ENCODE measurements around the gene ALCAM. TPM values are rescaled to one million over a fixed set of nuclear protein-coding genes. Genes with fewer than 3 reads are reported as not detected.

The ALCAM gene
- total RNA-seq, 1 experiment from 2014 or later, result 32.3 TPM

- no peak for DNase-seq (ENCODE audit: low read depth, low spot score)
- intact Hi-C loops (cut with micrococcal nuclease; ENCODE audit: unreplicated experiment), result no loop called here
- Histone ChIP-seq H3K4me3 (ENCODE audit: low read depth in 2 of 2, low read length in 2 of 2) (no peak overlapping the region), H3K27me3 (ENCODE audit: control insufficient read depth, insufficient read depth, low read length) (no peaks in the 10 kb centered on the region), H3K27ac (ENCODE audit: low read length) (no peak overlapping the region), H3K4me1 (ENCODE audit: control insufficient read depth, insufficient read depth, low read length) (no peaks in the 10 kb centered on the region), H3K36me3 (ENCODE audit: control insufficient read depth, insufficient read depth, low read length) (no peaks in the 10 kb centered on the region), H3K9me3 (ENCODE audit: control insufficient read depth, insufficient read depth, low read depth, low read length) (no peaks in the 10 kb centered on the region)
- no peak for TF ChIP-seq POLR2AphosphoS5 (IDR thresholded peaks at IDR 0.05; ENCODE audit: low read depth, low read length)
- no peak for TF ChIP-seq TCF7L2 (IDR thresholded peaks at IDR 0.05; ENCODE audit: low read depth, low read length)
- TF ChIP-seq CTCF (IDR thresholded peaks at IDR 0.05), result no peak
- TF ChIP-seq, protein P1, sequence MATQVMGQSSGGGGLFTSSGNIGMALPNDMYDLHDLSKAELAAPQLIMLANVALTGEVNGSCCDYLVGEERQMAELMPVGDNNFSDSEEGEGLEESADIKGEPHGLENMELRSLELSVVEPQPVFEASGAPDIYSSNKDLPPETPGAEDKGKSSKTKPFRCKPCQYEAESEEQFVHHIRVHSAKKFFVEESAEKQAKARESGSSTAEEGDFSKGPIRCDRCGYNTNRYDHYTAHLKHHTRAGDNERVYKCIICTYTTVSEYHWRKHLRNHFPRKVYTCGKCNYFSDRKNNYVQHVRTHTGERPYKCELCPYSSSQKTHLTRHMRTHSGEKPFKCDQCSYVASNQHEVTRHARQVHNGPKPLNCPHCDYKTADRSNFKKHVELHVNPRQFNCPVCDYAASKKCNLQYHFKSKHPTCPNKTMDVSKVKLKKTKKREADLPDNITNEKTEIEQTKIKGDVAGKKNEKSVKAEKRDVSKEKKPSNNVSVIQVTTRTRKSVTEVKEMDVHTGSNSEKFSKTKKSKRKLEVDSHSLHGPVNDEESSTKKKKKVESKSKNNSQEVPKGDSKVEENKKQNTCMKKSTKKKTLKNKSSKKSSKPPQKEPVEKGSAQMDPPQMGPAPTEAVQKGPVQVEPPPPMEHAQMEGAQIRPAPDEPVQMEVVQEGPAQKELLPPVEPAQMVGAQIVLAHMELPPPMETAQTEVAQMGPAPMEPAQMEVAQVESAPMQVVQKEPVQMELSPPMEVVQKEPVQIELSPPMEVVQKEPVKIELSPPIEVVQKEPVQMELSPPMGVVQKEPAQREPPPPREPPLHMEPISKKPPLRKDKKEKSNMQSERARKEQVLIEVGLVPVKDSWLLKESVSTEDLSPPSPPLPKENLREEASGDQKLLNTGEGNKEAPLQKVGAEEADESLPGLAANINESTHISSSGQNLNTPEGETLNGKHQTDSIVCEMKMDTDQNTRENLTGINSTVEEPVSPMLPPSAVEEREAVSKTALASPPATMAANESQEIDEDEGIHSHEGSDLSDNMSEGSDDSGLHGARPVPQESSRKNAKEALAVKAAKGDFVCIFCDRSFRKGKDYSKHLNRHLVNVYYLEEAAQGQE (IDR thresholded peaks at IDR 0.05; ENCODE audit: insufficient read depth in 1 of 2, low read depth in 2 of 2, low read length in 1 of 2), result no peak
- no peak for TF ChIP-seq SIN3A (IDR thresholded peaks at IDR 0.05; ENCODE audit: borderline replicate concordance, insufficient read depth, low read depth, low read length)
- no peak for ATAC-seq
- ChIA-PET POLR2A (no interaction called here), CTCF (no interaction called here)
- in situ Hi-C loops (cut with HindIII; ENCODE audit: low pct_unique_long_range_greater_than_20kb, low sequenced_read_pairs), result no loop called here
- BruUV-seq (replicated peaks), result no TSS peak
Measured at GRCh38 chr3:105504440-105504951, 137.8 kb downstream of the ALCAM start.

- no peaks in the 10 kb centered on the region for H3K9me3 ChIP-seq (ENCODE audit: control insufficient read depth, insufficient read depth, low read depth, low read length)
- ATAC-seq (no peak), DNase-seq (ENCODE audit: low read depth, low spot score) (no peak)
- POLR2A ChIA-PET, result no interaction called here
- CTCF ChIA-PET, result no interaction called here
- intact Hi-C loops (cut with micrococcal nuclease; ENCODE audit: unreplicated experiment) (no loop called here), in situ Hi-C loops (cut with HindIII; ENCODE audit: low pct_unique_long_range_greater_than_20kb, low sequenced_read_pairs) (no loop called here)
- no peak overlapping the region for H3K27ac ChIP-seq (ENCODE audit: low read length)
- no peak for TF ChIP-seq CTCF (IDR thresholded peaks at IDR 0.05)
- no peaks in the 10 kb centered on the region for H3K4me1 ChIP-seq (ENCODE audit: control insufficient read depth, insufficient read depth, low read length)
- no peaks in the 10 kb centered on the region for H3K36me3 ChIP-seq (ENCODE audit: control insufficient read depth, insufficient read depth, low read length)
- BruUV-seq (replicated peaks), result no TSS peak
- H3K27me3 ChIP-seq (ENCODE audit: control insufficient read depth, insufficient read depth, low read length), result no peaks in the 10 kb centered on the region
- no peak overlapping the region for H3K4me3 ChIP-seq (ENCODE audit: low read depth in 2 of 2, low read length in 2 of 2)
Measured at GRCh38 chr3:105505170-105505569, 138.5 kb downstream of the ALCAM start.

GRCh38 chr3:105511031-105511430, 144.3 kb downstream of the ALCAM start:
- in situ Hi-C loops (cut with HindIII; ENCODE audit: low pct_unique_long_range_greater_than_20kb, low sequenced_read_pairs), result no loop called here
- Histone ChIP-seq H3K27me3 (ENCODE audit: control insufficient read depth, insufficient read depth, low read length) (no peaks in the 10 kb centered on the region), H3K9me3 (ENCODE audit: control insufficient read depth, insufficient read depth, low read depth, low read length) (no peaks in the 10 kb centered on the region), H3K4me1 (ENCODE audit: control insufficient read depth, insufficient read depth, low read length) (no peaks in the 10 kb centered on the region), H3K27ac (ENCODE audit: low read length) (no peak overlapping the region), H3K36me3 (ENCODE audit: control insufficient read depth, insufficient read depth, low read length) (no peaks in the 10 kb centered on the region), H3K4me3 (ENCODE audit: low read depth in 2 of 2, low read length in 2 of 2) (no peak overlapping the region)
- BruUV-seq (replicated peaks), result no TSS peak
- DNase-seq (ENCODE audit: low read depth, low spot score), result no peak
- ATAC-seq, result no peak
- TF ChIP-seq TCF7L2 (IDR thresholded peaks at IDR 0.05; ENCODE audit: low read depth, low read length), result no peak
- TF ChIP-seq CTCF (IDR thresholded peaks at IDR 0.05), result no peak
- no peak for TF ChIP-seq SIN3A (IDR thresholded peaks at IDR 0.05; ENCODE audit: borderline replicate concordance, insufficient read depth, low read depth, low read length)
- TF ChIP-seq POLR2AphosphoS5 (IDR thresholded peaks at IDR 0.05; ENCODE audit: low read depth, low read length), result no peak
- TF ChIP-seq, protein P1 (IDR thresholded peaks at IDR 0.05; ENCODE audit: insufficient read depth in 1 of 2, low read depth in 2 of 2, low read length in 1 of 2), result no peak
- ChIA-PET CTCF (no interaction called here), POLR2A (no interaction called here)
- intact Hi-C loops (cut with micrococcal nuclease; ENCODE audit: unreplicated experiment), result no loop called here

Data from Panc1 (cell line).